GM12878 (cell line): ENCODE results near the gene NEMF. TPM values are rescaled to one million over a fixed set of nuclear protein-coding genes. Genes with fewer than 3 reads are reported as not detected.

Source experiments
- ATAC-seq: fragments of 200-7000 bp; cut with Tn5 transposase; 3 replicates; pipeline ENCODE4 v1.9.1; 2020; ENCODE audit warnings: mild to moderate bottlenecking, moderate library complexity
- BruUV-seq: library from RNA; stranded (reverse); fragments of 400-500 nt; replicated peaks from 2 replicates; lab custom pipeline; 2021; lab: Mats Ljungman, UMichigan
- CTCF ChIA-PET: fragments of 300-600 bp; sonication (Branson Sonifier 250); formaldehyde crosslinking; extraction: SDS; loops from one replicate; lab custom pipeline; 2021; ENCODE audit warnings: inconsistent platforms; lab: Yijun Ruan, JAX
- POLR2A ChIA-PET: fragments of 350-600 bp; formaldehyde crosslinking; extraction: SDS; loops from one replicate; lab custom pipeline; 2021; ENCODE audit warnings: inconsistent platforms; lab: Charles Lee
- RAD21 ChIA-PET: fragments of 300-600 bp; sonication (Branson Sonifier 250); formaldehyde crosslinking; loops from one replicate; lab custom pipeline; 2023; ENCODE audit warnings: antibody characterized with exemption; ENCODE audit not compliant: unreplicated experiment; lab: Charles Lee
- SMC1A ChIA-PET: fragments of 300-600 bp; sonication (Branson Sonifier 250); formaldehyde crosslinking; loops from one replicate; lab custom pipeline; 2023; ENCODE audit not compliant: unreplicated experiment, uncharacterized antibody; lab: Charles Lee
- DNase-seq: peaks from one replicate; pipeline ENCODE4 v3.0.0-alpha.2; 2011; ENCODE audit warnings: low read depth, low spot score
- FAIRE-seq: peaks from 3 replicates; lab custom pipeline; 2011; peaks lifted over from hg19 to GRCh38; lab: Jason Lieb, UNC
- H2AFZ ChIP-seq: 2 replicates; pipeline ENCODE4 v1.6.0; 2011; ENCODE audit warnings: low read depth, low read length, control low read depth; ENCODE audit not compliant: control insufficient read depth
- H3K27ac ChIP-seq: 2 replicates; pipeline ENCODE4 v1.5.1; 2011; ENCODE audit warnings: control low read depth; ENCODE audit not compliant: control insufficient read depth, insufficient read depth
- H3K27me3 ChIP-seq, 2 experiments: replicated peaks in 1 of 2; 2 replicates each; pipeline versions ENCODE4 v1.6.0 to v1.6.1; 2011; ENCODE audit warnings: low read length in 1 of 2; ENCODE audit not compliant: control insufficient read depth in 2 of 2, insufficient read depth in 2 of 2
- H3K36me3 ChIP-seq, 2 experiments: 2 replicates each; pipeline ENCODE4 v1.5.1; 2011; ENCODE audit warnings: low read length in 1 of 2; ENCODE audit not compliant: control insufficient read depth in 2 of 2, insufficient read depth in 2 of 2
- H3K4me1 ChIP-seq: 2 replicates; pipeline ENCODE4 v1.6.1; 2011; ENCODE audit warnings: mild to moderate bottlenecking, low read length, moderate library complexity, mixed read lengths; ENCODE audit not compliant: control insufficient read depth, insufficient read depth
- H3K4me2 ChIP-seq: 2 replicates; pipeline ENCODE4 v1.6.0; 2011; ENCODE audit warnings: control low read depth; ENCODE audit not compliant: control insufficient read depth, insufficient read depth
- H3K4me3 ChIP-seq: fragments of 200-600 bp; sonication (generic); 2 replicates; pipeline ENCODE4 v1.5.1; 2016
- H3K79me2 ChIP-seq: 2 replicates; pipeline ENCODE4 v1.6.0; 2011; ENCODE audit warnings: low read length; ENCODE audit not compliant: control insufficient read depth, insufficient read depth
- H3K9ac ChIP-seq: 2 replicates; pipeline ENCODE4 v1.8.0; 2011; ENCODE audit warnings: low read length, control low read depth, mixed read lengths; ENCODE audit not compliant: control insufficient read depth, insufficient read depth
- H3K9me3 ChIP-seq: replicated peaks from 3 replicates; pipeline ENCODE4 v1.5.1; 2011; ENCODE audit warnings: mild to moderate bottlenecking, low read length; ENCODE audit not compliant: control insufficient read depth, insufficient read depth
- H4K20me1 ChIP-seq: 2 replicates; pipeline ENCODE4 v1.6.0; 2011; ENCODE audit not compliant: control insufficient read depth, insufficient read depth
- BCL3 ChIP-seq: IDR thresholded peaks from 2 replicates; pipeline ENCODE4 v1.6.1; 2011; ENCODE audit warnings: borderline replicate concordance, low read depth, mild to moderate bottlenecking, moderate library complexity, low read length; ENCODE audit not compliant: insufficient read depth, poor library complexity, severe bottlenecking
- BRCA1 ChIP-seq: IDR thresholded peaks from 2 replicates; pipeline ENCODE4 v1.6.1; 2011; ENCODE audit warnings: low read depth, low read length, improper control_type of control experiment
- CBX5 ChIP-seq: sonication (generic); IDR thresholded peaks from 2 replicates; pipeline ENCODE4 v1.6.1; 2016; ENCODE audit warnings: low read depth, moderate library complexity, mild to moderate bottlenecking, inconsistent platforms
- CEBPZ ChIP-seq: fragments of 150-350 bp; IDR thresholded peaks from 2 replicates; pipeline ENCODE4 v1.6.1; 2016; ENCODE audit warnings: low read depth, low read length
- CHD2 ChIP-seq: IDR thresholded peaks from 2 replicates; pipeline ENCODE4 v1.6.1; 2011; ENCODE audit warnings: low read depth, low read length, improper control_type of control experiment, borderline replicate concordance
- IKZF2 ChIP-seq, 2 experiments: fragments of 450-650 bp; IDR thresholded peaks; 2 replicates each; pipeline ENCODE4 v1.6.1; 2017; ENCODE audit warnings: mild to moderate bottlenecking in 2 of 2, moderate library complexity in 2 of 2
- MXI1 ChIP-seq: fragments of 150-350 bp; IDR thresholded peaks from 2 replicates; pipeline ENCODE4 v1.6.1; 2011; ENCODE audit warnings: low read depth, mild to moderate bottlenecking, inconsistent platforms, low read length, improper control_type of control experiment
- NBN ChIP-seq: fragments of 450-650 bp; IDR thresholded peaks from 2 replicates; pipeline ENCODE4 v1.6.1; 2016
- SMAD5 ChIP-seq: IDR thresholded peaks from 2 replicates; pipeline ENCODE4 v1.6.1; 2016; ENCODE audit warnings: antibody characterized with exemption, low read depth
- SREBF2 ChIP-seq: IDR thresholded peaks from 2 replicates; pipeline ENCODE4 v1.6.1; 2012; ENCODE audit warnings: mild to moderate bottlenecking, low read length
- STAT1 ChIP-seq: fragments of 450-650 bp; conservative IDR thresholded peaks from 2 replicates; pipeline ENCODE4 v1.6.1; 2014; ENCODE audit warnings: antibody characterized with exemption, mild to moderate bottlenecking
- ZBED1 ChIP-seq: IDR thresholded peaks from 2 replicates; pipeline ENCODE4 v1.6.1; 2016; ENCODE audit warnings: borderline replicate concordance
- ZBTB11 ChIP-seq: fragments of 450-650 bp; formaldehyde crosslinking; IDR thresholded peaks from 2 replicates; pipeline ENCODE4 v1.5.0; 2022; ENCODE audit warnings: mild to moderate bottlenecking, missing genetic modification characterization
- WGBS: methylation state at CpG from one replicate; pipeline ENCODE4 v1.1.6; 2016; ENCODE audit warnings: low lambda C conversion rate; ENCODE audit not compliant: insufficient replicate concordance, insufficient coverage; ENCODE audit errors: missing lambda C conversion rate; 5-methylcytosine and 5-hydroxymethylcytosine counted together
- in situ Hi-C: fragments of 300-500 bp; cut with MboI; formaldehyde crosslinking; loops from 9 replicates; pipeline ENCODE4 v1.14.3; 2018; ENCODE audit warnings: mixed read lengths
- intact Hi-C: fragments of 100-400 bp; cut with micrococcal nuclease; formaldehyde crosslinking; loops from one replicate; pipeline ENCODE4 v1.14.2; 2022; ENCODE audit not compliant: unreplicated experiment
- polyA plus RNA-seq, 11 experiments: library from polyadenylated mRNA; depleted of rRNA in 4 of 11; unstranded in 6 of 11; stranded (reverse) in 5 of 11; fragments of >200 nt; fragmentation: Nextera tagmentation in 4 of 11; fragmentation: Illumina TruSeq in 1 of 11; extraction: Ambion mirVana in 4 of 11; extraction: Trizol in 1 of 11; gene quantifications; 1 replicate in 1 of 11; 2 replicates in 10 of 11; pipeline versions ENCODE4 v1.2.1 to v1.2.3, GENCODE V29; 2011 to 2016; ENCODE audit warnings: inconsistent platforms in 2 of 11, missing spikeins in 2 of 11, low read depth in 1 of 11
- total RNA-seq, 4 experiments: library from RNA; depleted of rRNA in 3 of 4; stranded (reverse); fragments of >200 nt in 3 of 4; fragmentation: Illumina TruSeq in 1 of 4; extraction: Trizol in 1 of 4; gene quantifications; 2 replicates each; pipeline versions ENCODE4 v1.2.1 to v1.2.3, GENCODE V29; 2013 to 2021

Gene NEMF
- total and polyA plus RNA-seq, 10 of the 15 experiments (the other 5 are each of a cell fraction or from before 2014, with no cell fraction given), result 31.5 to 80.1 (median 61.1) TPM

- no peak for TF ChIP-seq CEBPZ
- TF ChIP-seq ZBTB11, result no peak
Measured at GRCh38 chr14:49900973-49901372, 48.4 kb upstream of the NEMF start (continued).

- Histone ChIP-seq H2AFZ (no peak overlapping the region), H3K9ac (no peak overlapping the region), H3K4me3 (peak overlapping the region; percentile 58), H3K79me2 (peaks cover 63% of the 10 kb centered on the region), H3K27ac (peak overlapping the region; percentile 100), H3K27me3 (no peaks in the 10 kb centered on the region), H3K4me1 (no peaks in the 10 kb centered on the region), H3K36me3 (no peaks in the 10 kb centered on the region; a peak in 1 of 4 replicates), H3K4me2 (peak overlapping the region; percentile 64), H4K20me1 (no peaks in the 10 kb centered on the region), H3K9me3 (no peaks in the 10 kb centered on the region)
- ATAC-seq (no peak; the same call in 1 of the 3 replicates), FAIRE-seq (no peak), DNase-seq (no peak)
- no TSS peak for BruUV-seq
- ChIA-PET CTCF (interaction anchor here (1.0 kb wide), 1 partner anchor 45 kb away, joined by 3 read pairs; no protein-coding TSS in a partner anchor), RAD21 (interaction anchor here (0.6 to 1.4 kb wide), 10 partner anchors 9 to 168 kb away, joined by 3 to 11 read pairs (median 3); no protein-coding TSS in a partner anchor), SMC1A (interaction anchor here (0.7 to 1.4 kb wide), 9 partner anchors 9 to 206 kb away, joined by 3 to 5 read pairs (median 4); no protein-coding TSS in a partner anchor), POLR2A (interaction anchor here (0.7 to 1.4 kb wide), 2 partner anchors 38 to 103 kb away, joined by 5 to 6 read pairs; no protein-coding TSS in a partner anchor)
- 77% methylated on average over 2 of the region's 2 CpGs for WGBS
- in situ Hi-C loops, result no loop called here
- TF ChIP-seq SREBF2 (no peak), ZBED1 (peak; percentile 24; the same call in 1 of the 2 replicates), BRCA1 (no peak), MXI1 (no peak), CHD2 (no peak), SMAD5 (peak; percentile 53; the same call in 1 of the 2 replicates), IKZF2 (IDR thresholded peaks at IDR 0.05) (0 out of 4 replicates have a peak, but pooled peaks of 1 of the 2 experiments have one; percentile 2), CBX5 (no peak), STAT1 (no peak), NBN (no peak), BCL3 (no peak)
- intact Hi-C loops, result no loop called here
Measured at GRCh38 chr14:49898485-49898884, 45.9 kb upstream of the NEMF start.
